SK-N-SH treated with all-trans-retinoic acid at 6 μM for 48 hours (cell line): ENCODE measurements around the gene KCNB1.

Source experiments
- CREB5 ChIP-seq: fragments of 250-450 bp; sonication (Bioruptor Pico); IDR thresholded peaks from 2 replicates; pipeline ENCODE4 v1.5.1; 2020; ENCODE audit warnings: low read depth, mild to moderate bottlenecking, moderate library complexity
- PATZ1 ChIP-seq: fragments of 250-450 bp; sonication (Bioruptor Pico); IDR thresholded peaks from 2 replicates; pipeline ENCODE4 v1.8.0; 2020; ENCODE audit warnings: mild to moderate bottlenecking, moderate library complexity, borderline replicate concordance
- RARB ChIP-seq: fragments of 250-450 bp; sonication (Bioruptor Pico); IDR thresholded peaks from 2 replicates; pipeline ENCODE4 v1.8.0; 2021; ENCODE audit warnings: mild to moderate bottlenecking, moderate library complexity
- SNAI2 ChIP-seq: fragments of 250-450 bp; sonication (Bioruptor Pico); IDR thresholded peaks from 2 replicates; pipeline ENCODE4 v1.5.0; 2020; ENCODE audit warnings: mild to moderate bottlenecking, moderate library complexity
- TSHZ2 ChIP-seq: fragments of 250-450 bp; sonication (Bioruptor Pico); IDR thresholded peaks from 2 replicates; pipeline ENCODE4 v1.5.0; 2020; ENCODE audit warnings: mild to moderate bottlenecking, moderate library complexity

GRCh38 chr20:49480236-49480635 is 2.2 kb downstream of the KCNB1 start:
- TF ChIP-seq CREB5 (CRISPR knock-in tag) (no peak), SNAI2 (CRISPR knock-in tag) (no peak), TSHZ2 (CRISPR knock-in tag) (no peak), RARB (CRISPR knock-in tag) (no peak), PATZ1 (CRISPR knock-in tag) (no peak)
